T-helper 22 cell (primary cell): ENCODE results near the gene KNSTRN.

Source experiments
- DNase-seq: peaks from one replicate; pipeline ENCODE4 v3.0.0-alpha.2; 2020; ENCODE audit warnings: low read depth

Gene KNSTRN, protein sequence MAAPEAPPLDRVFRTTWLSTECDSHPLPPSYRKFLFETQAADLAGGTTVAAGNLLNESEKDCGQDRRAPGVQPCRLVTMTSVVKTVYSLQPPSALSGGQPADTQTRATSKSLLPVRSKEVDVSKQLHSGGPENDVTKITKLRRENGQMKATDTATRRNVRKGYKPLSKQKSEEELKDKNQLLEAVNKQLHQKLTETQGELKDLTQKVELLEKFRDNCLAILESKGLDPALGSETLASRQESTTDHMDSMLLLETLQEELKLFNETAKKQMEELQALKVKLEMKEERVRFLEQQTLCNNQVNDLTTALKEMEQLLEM

GRCh38 chr15:40382580-40383456, at the start of gene KNSTRN:
Gene KNSTRN, plus strand, starts transcription at chr15:40382721. Its CDS starts 115 bp downstream, at chr15:40382836.
- DNase-seq, result peak; percentile 83

DNA sequence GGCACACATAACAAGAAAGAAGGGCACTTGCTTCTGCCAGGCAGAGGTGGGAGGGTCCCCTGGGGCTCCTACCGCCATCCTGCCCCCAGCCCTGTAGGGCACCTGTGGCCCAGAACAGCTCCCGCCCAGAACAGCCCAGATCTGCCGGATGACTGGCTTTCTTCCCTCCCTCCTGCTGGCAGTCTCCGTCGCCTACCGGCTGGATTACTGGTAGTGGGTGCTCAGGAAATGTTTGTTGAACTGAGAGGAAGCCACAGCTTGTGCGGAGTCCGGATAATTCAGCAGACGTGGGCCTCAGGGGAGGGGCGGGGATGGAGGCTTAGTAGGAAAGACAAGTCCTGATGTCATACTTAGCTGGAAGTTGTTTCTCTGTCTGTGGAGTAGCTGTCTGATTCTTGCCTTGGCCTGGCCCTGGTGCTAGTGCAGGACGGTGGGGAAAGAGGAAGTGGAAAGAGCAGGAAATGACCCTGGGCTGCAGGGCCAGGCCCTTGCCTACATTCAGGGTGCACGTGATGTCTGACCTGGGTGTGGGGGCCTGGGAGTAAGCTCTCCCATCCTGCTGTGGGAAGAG, 48.5 kb upstream of the KNSTRN start:
- no peak for DNase-seq

DNA sequence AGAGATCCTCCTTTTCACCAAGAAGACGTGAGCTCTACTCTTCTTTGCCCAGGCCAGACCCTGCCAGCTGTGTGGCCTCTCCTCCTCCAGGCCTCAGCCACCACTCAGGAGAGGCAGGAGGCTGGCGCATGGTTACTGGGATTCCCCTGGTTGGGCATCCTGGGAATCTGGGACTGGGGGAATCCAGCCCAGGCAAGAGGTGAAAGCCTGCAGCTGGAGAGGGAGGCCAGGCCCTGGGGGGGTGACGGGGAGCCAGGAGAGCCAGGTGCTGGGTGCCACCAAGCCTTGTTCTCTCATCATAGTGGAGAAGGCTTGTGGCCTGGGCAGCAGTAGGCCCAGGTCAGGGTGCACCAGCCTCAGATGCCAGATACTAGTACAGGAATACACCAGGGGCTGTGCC, 48.0 kb upstream of the KNSTRN start:
- DNase-seq, result no peak

- no peak for DNase-seq
These were observed 47.4 kb upstream of the KNSTRN start for GRCh38 chr15:40334941-40335795.

DNA sequence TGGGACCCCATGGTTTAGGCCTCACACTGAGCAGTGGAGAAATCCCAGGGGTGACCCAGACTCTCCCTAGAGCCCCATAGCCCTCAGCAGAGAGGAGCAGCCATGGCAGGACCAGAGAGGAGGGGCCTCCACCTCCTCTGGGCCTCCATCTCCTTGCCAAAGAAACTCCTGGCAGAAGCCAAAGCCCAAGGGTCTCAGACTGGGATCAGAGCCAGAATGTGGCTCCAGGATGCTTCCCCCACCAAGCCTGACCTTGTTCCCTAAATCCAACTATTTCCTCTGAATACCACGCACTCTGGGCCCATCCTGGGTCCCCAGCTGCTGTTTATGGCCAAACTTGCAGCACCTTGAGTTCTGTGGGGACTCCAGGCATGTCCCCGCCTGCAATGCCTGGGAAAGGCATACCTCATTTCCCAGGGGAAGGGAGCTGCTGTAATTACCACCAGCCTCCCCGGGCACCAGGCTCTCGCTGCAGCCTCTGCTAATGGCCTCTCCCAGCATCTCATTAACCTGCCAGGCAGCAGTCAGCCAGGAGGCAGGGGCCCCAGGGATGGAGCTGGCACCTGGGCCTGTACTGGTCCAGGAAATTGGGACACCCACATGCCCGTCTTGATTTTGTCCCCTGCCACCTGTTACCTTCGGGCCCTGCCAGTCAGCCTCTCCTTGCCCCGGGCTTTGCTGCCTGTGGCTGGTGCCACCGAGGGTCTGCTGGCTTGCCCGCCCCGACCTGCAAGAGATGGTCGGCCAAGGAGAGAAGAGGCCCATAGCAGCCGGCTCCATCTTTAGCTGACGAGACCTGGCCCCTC, 46.4 kb upstream of the KNSTRN start:
- DNase-seq, result no peak

GRCh38 chr15:40336744-40337122, 45.8 kb upstream of the KNSTRN start:
- no peak for DNase-seq

GRCh38 chr15:40337597-40337996, 44.9 kb upstream of the KNSTRN start:
- DNase-seq, result no peak

- DNase-seq, result peak; percentile 49
These were observed 44.4 kb upstream of the KNSTRN start for GRCh38 chr15:40338041-40338657.

GRCh38 chr15:40338921-40339620, 43.5 kb upstream of the KNSTRN start:
- no peak for DNase-seq

DNA sequence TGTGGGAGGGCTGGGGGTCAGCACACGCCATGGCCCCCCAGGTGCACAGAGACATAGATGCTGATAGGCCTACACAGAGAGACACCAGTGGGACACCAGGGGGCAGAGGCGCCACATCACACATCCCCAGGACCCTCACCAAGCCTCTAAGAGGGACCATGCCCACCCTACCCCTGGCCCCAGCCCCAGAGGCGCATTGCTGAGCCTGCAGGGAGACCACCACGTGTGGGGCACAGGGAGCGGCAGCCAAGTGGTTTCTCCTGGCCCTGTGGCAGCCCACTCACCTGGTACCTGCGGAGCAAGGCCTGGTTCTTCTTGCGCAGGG, 42.9 kb upstream of the KNSTRN start:
- DNase-seq, result no peak

DNA sequence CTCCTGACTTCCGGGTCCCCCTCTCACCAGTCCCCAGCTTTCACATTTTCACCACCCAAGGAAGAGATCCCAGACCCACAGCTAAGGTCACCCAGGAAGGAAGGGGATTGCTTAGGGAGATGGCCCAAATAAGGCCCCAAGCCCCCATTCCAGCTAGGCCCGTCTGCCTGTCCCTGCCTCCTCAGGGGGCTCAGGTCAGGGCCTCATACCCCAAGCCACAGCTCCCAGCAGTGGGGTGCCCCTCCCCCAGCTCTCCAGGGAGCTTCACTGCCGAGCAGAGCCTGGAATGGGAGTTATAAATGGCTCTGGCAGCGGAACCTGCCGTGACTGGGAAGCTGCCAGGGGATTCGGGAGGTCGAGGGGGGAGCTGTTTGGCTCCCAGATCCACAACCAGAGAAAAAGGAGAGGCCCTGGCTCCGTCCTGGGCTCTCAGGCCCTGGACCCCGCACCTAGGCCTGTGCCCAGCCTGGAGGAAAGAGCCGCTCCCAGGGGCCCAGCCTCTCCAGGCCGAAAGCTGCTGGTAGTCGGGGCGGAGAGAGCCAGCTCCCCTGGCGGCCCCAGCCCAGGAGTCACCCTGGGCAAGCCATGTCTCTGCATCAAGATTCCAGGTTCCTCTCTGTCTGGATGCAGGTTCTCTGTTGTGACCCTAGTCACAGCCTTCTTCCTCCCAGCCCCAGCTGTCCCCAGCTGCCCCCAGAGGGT, 42.3 kb upstream of the KNSTRN start:
- no peak for DNase-seq

GRCh38 chr15:40340740-40341400, 41.7 kb upstream of the KNSTRN start, which contains the start of gene CCDC9B:
Gene CCDC9B, minus strand, starts transcription at chr15:40340939. Its CDS starts 120 bp downstream, at chr15:40340819.
- no peak for DNase-seq

DNA sequence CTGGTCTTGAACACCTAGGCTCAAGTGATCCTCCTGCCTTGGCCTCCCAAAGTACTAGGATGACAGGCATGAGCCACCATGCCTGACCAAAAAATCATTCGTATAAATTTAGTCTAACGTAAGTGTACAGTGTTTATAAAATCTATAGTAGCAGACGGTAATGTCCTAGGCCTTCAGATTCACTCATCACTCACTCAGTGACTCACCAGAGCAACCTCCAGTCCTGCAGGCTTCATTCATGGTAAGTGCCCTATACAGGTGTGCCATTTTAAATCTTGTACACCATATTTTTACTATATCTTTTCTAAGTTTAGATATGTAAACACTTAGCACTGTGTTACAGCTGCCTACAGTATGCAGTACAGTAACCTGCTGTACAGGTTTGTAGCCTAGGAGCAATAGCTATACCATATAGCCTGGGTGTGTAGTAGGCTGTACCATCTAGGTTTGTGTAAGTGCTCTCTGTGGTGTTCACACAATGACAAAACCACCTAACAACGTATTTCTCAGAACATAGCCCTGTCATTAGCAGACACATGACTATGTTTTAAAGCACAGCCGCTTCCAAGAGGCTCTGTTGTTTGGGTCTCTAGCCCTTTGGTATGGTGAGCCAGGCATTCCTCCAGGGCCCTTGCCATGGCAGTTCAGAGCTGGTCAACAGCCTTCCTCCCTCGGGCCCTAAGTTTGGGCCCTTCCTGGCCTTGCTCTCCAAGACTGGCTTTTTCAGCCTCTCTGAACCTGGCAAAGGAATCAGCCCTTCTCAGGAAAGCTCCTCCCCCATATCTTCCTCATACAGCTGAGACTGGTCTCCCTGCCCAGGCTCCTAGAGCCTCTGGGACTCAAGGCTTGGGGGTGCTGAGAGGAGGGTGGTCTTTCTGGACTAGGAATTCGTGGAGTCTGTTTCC, 39.9 kb upstream of the KNSTRN start:
- no peak for DNase-seq

DNA sequence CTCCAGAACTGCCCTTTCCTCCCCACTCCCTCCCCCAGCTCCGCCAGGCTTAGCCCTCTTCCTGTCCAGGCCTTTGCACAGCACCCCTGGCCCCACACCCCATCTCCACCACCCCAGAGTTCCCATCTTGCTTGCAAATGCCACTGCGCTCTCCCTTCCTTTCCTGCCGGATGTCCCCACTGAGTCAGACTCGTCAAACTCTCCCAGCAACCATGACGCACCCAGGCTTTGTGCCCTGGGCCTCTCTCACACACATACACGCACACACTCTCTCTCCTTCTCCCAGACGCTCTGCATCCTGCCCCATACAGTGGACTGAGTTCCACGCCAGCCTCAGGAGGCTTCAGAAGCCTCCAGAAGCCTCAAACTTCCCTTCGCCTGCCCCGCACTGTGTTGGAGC, 39.0 kb upstream of the KNSTRN start:
- no peak for DNase-seq

GRCh38 chr15:40344217-40344616, 38.3 kb upstream of the KNSTRN start:
- no peak for DNase-seq

DNA sequence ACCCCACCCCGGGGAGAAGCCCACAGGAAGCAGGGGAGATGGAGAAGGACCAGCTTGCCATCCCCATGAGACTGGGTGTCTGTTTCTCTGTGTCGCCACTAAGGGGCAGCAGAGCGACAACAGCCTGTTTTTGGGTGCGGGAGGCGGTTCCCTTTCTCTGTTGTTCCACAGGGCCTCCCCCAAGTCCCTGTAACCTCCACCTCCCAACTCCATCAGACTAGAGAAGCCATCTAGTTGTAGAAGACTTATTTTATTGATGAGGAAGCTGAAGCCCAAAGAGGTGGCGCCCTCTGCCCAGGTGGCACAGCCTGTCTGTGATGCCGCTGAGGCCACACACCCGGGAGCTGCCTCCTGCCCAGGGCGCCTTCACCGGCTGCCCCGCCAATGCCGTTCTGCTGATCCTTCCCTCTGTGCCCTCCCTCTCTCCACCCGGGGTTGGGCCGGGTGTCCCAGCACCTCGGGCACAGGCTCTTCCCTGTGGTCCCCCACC, 37.8 kb upstream of the KNSTRN start:
- DNase-seq, result peak; percentile 37

DNA sequence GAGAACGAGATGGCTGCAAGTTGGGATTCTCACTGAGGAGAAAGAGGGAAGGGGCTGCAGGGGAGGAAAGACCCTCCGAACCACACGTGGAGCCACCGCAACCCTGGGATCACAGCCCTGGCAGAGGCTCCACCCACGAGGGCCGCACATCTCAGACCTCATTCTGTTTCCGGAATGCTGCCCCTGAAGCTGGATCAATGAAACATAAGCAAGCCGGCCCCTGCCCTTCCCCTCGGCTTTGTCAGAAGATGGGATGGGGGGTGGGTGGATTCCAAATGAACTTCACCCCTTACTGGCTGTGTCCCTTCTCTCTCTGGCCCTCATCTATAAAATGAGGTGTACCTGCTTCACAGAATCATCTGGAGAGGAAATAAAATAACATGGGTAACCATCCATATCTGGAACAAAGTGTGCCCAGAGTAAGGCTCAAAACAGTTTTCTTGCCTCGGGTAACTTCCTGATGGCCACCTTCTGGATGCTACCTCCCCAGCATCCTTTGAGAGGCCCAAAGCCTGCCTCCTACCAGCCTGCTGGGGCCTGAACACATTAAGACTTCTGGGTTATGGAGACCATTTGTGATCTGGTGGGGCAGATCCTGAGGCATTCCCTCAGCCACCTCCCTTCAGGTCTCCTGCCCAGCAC, 37.2 kb upstream of the KNSTRN start:
- no peak for DNase-seq
